Fibroblast of skin of back (primary cell): ENCODE results near the gene DHRS4. TPM values are rescaled to one million over a fixed set of nuclear protein-coding genes. Genes with fewer than 3 reads are reported as not detected.

Source experiments
- DNase-seq: peaks from one replicate; pipeline ENCODE4 v3.0.0-alpha.2; 2013
- polyA plus RNA-seq, 2 experiments: library from polyadenylated mRNA; unstranded; fragments of 120-200 nt; gene quantifications; one replicate each; pipeline ENCODE4 v1.2.1, GENCODE V29; 2013; ENCODE audit not compliant: insufficient read length in 2 of 2

The DHRS4 gene
- 39.9 TPM for polyA plus RNA-seq (2013, experiment 1 of 2; ENCODE audit: insufficient read length)
- polyA plus RNA-seq (2013, experiment 2 of 2; ENCODE audit: insufficient read length) = 32.2 TPM

DNA sequence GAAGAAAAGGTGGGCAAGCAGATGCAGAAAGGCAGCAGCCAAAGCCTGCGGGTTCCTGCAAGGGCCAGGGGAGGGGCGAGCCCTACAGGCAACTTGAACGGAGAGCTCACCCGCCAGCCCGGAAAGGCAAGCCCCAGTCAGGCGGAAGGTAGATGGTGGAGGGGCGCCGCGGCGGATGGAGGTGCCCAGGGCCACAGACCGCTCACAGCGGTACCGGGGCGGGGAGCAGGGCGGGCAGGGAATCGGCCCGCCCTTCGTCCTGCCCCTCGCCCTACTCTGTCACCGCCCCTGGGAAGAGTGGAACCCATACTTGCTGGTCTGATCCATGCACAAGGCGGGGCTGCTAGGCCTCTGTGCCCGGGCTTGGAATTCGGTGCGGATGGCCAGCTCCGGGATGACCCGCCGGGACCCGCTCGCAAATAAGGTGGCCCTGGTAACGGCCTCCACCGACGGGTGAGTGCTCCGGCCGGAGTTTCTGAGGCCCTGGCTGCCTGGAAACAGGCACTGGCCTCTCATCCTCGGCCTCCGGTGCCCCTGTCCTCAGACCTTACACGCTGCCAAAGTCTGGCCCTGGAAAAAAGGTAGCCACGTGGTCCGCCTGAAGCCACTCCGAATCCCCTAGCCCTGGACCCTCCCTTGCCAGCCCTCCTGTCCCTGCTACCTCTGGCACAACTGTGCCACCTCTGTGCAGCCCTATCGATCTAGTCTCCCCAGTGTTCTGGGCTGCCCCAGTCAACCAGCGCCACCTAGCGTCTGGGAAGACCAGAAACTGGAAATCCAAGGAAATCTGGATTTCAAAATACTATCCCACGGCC, at the start of gene DHRS4:
TSS of gene DHRS4 (plus strand) at position 307 of the 815 bp plus-strand sequence. CDS start at position 326, 19 bp downstream.
- DNase-seq = peak; percentile 84

DNA sequence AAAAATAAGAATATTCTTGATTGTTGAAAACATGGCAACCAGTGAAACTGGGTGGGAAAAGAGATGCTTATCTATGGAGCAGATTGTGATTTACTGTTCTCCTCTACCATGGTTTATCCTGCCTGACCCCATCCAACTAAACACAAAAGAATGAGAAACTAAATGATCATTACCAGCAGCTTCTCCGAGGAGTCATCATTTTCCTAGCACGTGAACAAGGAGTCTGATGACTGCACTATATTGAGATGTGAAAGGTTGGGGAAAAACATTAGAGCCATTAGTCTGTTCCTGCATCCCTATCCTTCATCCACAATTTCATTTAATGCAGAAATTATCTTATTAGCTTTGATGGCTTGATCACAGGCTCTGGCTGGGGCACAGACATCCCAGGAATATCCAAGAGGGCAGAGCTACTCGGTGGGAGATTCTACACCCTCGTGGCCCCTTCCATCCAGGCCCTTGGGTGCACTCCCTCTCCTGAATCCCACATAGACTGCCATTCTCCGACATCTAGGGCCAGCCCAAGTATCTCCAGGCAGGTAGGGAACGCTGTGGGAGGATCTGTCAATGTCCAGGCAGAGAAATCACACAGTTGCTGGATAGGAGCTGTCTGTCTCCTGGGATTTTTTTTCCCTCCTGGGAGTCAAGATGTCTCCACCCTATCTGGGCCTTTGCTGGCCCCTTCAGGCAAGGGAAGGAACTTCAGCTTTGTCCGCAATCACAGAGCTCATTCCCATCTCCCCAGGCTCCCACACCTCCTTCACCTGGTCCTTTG, 43.3 kb upstream of the DHRS4 start:
- peak; percentile 55 for DNase-seq

DNA sequence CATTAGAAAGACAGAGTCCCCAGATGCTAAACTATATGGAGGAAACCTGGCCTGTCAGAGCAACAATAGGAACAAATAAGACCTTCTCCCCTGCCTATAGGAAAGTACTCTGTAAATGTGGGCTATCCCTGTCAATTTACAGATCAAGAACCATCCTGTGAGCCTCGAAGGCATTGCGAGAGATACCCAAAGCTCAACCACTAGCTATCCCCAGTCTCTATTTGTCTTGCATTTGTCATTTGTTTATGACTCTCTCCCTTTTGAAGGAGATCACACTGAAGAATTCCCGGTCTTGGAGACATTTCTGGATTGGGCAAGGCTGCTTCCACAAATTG, 42.7 kb upstream of the DHRS4 start:
- no peak for DNase-seq

DNA sequence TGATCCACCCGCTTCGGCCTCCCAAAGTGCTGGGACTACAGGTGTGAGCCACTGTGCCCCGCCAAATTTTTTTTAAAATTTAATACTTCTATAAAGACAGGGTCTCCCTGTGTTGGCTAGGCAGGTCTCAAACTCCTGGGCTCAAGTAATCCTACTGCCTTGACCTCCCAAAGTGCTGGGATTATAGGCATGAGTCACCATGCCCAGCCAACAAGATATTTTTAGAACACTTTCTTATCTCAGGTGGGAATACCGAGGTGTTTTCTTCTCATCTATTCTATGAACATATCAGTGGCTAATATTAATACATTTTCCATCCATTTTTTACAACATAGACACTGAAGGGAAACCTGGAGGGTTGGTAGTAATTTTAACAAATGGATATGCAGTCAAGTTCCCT, 38.0 kb upstream of the DHRS4 start:
- DNase-seq = no peak

DNA sequence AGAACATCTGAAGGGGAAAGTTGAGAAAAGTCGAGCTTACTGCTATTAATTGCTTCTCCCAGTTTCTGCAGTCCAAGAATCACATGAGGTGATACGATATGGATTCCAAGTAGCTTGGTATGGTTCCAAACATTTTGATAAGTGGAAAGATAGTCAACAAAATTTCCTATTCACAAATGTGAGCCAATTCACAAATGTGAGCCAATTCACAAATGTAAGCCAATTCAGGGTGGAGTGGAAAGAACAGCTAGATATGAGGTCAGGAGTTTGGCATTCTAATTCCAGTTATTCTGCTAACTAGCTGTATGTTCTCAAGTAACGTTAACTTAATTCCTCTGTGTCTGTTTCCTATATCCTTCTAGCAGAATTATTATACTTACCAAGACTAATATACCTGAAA, 37.6 kb upstream of the DHRS4 start:
- no peak for DNase-seq

DNA sequence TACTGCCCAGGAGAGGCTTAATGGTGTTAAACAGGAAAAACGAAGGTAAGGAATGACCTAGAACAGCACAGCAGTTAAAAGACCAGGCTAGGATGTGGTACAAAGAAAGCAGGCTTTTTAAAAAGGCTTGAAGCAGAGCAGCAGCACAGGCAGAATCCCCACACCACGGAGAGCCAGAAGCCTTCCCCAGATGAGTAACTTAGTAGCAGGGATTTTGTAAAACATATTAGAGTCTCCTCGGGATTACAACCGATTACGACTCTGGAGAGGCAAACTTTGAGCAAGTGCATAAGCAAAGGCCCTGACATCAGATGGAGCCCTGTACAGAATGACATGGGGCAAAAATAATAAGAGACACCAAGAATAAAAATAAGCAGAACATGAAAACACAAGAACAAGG, 37.1 kb upstream of the DHRS4 start:
- DNase-seq = no peak

DNA sequence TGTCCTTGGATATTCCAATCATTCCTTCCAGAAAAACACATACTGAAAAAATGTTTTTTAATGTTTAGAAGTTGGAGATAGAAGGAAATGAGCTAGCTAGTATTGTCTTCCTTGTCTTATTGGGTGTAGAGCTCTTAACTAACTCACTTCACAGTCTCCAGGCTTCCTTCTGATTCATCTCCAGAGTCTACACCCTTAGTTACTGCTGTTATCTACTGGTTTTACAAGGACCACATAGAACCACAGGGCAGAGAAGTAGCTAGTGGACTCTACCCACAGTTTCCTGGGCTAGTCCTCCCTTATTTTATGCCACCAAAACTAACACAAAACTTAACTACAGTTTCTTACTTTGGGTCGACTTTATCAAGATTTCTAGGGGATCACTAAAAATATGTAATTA, 31.0 kb upstream of the DHRS4 start:
- DNase-seq = no peak

DNA sequence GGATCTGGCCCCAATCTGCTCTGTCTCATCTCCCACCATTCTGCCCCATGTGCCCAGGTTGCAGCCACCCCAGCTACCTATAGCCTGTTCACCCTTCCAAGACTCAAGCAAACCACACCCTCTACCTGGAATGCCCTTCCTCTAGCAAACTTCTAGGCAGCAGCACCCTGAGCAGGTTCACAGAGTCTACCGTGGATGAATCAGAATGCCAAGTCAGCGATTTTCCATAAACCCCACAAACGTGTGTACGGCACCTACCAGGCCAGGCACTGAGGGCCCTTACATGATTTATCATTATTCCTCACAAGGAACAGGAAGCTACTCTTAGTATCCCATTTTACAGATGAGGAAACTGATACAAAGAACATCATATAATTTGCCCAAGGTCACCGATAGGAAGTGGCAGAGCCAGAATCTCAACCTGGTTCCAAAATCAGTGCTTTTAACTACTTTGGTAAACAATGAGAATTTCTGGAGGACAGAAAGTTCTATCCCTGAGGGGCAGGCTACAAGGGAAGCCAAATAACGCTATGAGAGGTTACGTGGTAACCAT, 28.0 kb upstream of the DHRS4 start:
- DNase-seq = no peak

DNA sequence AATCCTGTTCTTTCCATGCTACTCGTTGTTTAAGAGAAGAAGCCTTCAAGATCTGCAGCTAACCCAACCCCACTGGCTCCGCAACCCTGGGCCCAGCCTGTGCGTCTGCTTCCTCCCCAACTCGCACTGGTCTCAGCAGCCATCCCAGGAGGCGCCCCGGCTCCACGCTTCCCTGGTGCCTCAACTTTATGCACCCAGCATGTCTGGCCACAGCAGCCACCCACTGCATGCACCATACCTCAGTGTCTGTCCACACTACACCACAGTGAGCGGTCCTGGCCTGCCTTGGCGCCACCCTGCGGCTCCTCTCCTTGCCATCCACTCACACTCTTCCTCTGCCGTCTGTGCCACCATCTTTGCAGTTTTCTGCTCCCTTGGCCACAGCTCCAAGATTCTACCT, 27.0 kb upstream of the DHRS4 start:
- DNase-seq = no peak

DNA sequence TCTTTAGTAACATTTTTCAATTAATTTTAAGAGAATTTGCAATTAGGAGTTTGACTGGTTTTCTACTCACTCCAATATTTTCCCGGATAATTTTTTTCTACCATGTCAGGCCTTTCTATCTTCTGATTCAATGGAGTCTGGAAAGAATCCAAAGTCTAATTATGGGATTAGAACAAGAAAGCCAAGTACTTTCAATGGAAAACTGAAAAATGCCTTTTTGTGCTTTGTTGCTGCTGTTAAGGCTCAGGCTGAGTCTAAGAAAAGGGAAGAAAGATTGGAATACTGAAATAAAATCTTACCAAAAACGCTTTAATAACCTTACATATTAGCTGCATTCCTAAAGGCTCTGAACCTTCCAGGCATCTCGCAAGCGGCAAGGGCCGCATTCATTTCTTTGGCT, 24.4 kb upstream of the DHRS4 start:
- no peak for DNase-seq

DNA sequence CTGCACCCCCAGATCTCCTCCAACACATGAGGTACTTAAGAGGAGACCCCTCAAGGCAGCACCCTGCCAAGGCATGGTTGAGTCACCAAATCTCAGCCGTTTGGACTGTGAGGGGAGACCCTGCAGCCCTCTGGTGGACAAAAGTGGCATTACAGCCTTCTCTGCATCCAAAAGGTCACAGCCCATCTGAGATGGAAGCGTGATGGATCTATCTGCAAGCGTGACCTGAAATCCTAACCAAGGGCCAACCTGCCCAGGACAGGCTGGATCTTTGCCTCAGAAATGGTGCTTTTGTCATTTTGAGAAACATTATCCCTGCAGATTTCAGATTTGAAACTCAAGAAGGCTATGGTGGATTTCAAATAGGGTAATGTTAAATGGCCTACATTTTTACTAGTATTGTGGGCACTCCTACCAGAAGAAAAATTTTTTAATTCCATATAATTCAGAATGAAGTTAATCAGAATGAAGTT, 23.7 kb upstream of the DHRS4 start:
- peak; percentile 75 for DNase-seq

DNA sequence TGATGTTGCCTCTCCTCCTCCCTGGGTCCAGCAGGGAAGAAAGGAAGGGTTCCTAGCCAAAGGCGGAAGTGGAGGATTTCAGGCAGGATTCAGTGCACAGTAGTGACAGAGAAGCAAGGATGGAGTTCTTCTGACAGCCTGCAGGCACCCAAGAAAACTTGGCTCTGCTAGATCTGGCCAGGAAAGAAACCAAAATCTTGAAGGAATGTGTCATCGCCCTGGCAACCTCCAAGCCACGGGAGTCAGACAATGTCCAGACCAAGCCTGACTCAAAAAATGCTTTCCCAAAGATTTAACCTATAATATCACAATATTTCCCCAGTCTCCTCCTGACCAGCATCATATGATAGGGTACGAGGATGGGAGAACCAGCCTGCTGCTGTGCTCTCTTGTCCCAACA, 22.8 kb upstream of the DHRS4 start:
- peak; percentile 36 for DNase-seq

DNA sequence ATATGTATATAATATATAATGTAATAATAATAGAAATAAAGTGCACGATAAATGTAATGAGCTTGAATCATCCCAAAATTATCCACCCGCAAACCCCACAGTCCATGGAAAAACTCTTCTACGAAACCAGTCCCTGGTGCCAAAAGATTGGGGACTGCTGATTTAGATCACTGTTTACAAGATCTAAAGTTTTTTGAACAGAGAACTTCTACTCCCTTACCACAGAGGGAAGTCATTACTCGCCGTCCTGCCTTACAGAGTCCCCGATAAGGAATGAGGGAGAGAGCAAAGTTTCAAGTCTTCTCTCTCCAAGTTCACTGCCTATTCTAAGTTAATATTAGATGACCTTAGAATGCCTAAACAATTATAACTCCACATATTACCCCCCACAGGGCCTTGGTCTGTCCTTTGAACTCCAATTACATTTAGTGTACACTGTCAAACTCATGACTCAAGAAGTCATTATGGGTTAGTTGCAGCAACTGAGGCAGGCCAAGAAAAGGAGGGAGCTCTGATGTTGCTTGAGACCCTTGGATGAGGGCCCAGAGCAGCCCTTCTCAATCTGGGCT, 21.8 kb upstream of the DHRS4 start:
- no peak for DNase-seq

DNA sequence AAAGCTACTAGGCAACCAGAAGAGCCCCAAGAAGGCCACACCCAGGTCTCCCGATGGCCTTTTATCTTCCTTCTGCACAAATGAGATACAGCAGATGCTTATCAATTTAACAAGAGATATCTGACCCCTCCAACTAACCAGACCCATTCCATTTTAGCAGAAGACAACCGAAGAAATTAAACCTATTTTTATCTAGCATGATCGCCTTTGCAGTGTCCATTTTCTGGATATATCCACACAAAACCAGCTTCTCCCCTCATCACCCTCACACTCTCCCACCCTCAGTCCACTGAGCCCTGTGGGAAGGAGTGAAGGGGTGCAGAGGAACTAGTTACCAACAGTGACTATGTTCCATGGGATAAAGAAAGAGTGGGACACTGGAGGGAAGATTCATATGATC, 20.9 kb upstream of the DHRS4 start:
- DNase-seq = no peak

DNA sequence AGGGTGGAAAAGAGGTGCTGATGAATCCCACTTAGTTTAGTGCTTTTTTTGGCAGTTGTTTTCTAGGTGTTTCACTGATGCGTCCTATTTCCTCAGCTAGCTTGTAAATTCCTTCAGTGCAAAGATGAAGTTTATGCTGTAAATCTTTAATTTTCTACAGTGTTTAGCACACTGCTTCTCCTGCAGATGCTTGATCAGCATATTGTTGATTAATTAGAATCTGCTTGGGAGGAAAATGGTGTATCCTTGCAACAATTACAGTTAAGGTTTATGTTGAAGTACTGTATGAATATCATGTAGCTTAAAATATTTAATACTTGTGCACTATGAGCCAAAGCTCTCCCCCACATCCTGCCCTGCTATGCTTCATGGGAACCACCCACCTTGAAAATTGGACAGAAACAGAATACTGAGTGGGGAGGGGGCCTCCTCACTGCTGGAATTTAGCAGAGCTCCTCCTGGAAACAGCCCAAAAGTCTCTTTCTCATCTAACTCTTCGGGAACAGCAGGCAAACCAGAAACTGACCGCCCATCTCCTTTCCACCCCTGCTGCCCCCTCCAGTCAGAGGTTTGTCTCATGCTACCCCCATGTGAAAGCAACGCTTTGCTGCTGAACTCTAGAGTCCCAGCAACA, 20.3 kb upstream of the DHRS4 start:
- DNase-seq = no peak

DNA sequence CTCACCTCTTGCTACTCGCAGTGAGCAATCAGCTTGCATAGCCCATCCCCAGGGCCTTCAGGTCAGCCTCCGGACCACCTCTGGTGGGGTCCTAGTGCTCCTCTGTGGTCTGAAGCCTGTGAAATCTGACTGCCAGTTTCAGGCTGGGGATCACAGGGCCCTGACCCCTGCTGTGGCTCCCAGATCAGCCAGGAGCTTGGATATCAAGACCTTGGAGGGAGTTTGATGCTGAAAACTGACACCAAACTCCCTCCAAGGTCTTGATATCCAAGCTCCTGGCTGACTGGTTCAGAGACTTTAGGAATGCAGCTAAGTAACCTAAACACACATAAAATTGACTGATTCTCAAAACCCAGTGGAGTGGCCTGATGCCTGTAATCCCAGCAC, 19.8 kb upstream of the DHRS4 start:
- DNase-seq = no peak

DNA sequence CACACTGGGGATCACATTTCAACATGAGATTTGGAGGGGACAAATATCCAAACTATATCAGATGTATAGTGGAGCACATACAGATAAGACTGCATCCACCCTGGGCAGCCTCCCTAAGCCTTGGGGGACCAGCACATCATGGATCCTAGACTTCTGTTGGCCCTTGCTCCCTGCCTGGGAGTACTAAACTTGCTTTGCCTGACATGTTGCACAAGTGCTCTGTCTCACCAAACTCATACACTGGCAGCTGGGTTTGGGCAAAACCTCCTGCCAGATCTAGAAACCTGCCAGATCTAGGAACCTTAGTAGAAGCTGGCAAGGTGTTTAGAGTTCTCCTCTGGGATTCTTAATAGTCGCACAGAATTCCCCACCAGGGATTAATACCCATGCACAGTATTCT, 18.4 kb upstream of the DHRS4 start:
- no peak for DNase-seq

DNA sequence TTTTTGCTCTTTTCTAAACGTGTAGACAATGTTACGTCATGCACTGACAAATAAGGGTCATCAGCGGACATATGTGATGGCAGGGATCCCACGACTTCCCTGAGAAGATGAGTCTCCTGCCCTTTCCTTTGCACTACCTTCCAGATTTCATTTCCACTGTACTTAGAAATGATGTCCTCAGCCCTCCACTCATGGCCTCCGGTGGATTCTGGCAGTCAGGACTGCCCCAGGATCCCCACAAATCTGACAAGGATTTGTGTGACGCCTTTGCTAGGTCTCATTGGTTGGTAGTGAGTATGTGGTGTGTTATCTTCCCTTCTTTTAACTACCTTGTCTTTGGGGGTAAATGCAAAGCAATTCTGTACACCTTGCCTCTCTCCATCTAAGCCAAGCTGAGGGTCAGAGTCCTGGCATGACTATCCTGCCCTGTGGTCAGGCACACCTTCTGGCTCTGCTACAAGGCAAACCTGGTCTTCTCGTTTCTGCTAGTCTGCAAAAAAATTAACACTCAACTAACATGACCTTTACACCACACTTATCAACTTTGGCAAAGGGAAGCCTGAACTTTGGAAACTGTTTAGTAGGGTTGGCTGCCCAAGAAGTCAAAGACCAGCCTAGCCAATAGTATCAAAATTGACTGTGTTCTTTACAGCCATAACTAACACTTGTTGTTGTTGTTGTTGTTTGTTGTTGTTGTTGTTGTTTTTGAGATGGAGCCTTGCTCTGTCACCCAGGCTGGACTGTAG, 17.3 kb upstream of the DHRS4 start:
- no peak for DNase-seq

DNA sequence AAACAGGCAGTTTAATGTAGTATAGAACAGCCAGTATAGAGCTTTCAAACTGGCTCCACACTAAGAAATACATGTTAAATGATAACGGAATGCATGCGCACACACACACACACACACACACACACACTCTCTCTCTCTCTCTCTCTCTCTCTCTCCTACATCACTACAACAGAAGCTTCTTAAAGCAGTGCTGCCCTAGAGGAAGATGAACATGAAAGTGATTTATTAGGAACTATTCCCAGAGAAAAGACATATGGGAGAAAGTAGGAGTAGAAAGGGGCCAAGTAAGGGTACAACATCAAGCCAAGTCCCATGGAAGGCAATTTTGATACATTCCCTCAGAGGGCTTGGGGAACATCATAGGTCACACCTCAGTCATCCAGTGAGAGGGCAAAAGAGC, 16.4 kb upstream of the DHRS4 start:
- DNase-seq = no peak

DNA sequence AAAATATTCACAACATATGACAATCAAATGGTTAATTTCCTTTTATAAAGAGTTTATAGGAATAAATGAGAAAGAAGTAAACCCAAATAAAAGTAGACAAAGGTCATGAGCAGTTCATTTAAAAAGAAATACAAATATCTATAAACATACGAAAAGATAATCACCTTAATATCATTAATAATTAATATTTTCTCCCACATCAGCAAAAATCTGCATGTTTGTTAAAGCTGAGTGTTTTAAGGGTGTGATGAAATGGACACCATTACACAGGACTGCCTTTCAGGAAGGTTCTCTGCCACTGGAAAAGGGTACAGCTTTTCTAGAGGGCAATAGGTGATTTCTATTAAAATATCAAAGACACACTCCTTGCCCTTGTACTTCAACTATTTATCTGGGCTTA, 14.7 kb upstream of the DHRS4 start:
- no peak for DNase-seq

DNA sequence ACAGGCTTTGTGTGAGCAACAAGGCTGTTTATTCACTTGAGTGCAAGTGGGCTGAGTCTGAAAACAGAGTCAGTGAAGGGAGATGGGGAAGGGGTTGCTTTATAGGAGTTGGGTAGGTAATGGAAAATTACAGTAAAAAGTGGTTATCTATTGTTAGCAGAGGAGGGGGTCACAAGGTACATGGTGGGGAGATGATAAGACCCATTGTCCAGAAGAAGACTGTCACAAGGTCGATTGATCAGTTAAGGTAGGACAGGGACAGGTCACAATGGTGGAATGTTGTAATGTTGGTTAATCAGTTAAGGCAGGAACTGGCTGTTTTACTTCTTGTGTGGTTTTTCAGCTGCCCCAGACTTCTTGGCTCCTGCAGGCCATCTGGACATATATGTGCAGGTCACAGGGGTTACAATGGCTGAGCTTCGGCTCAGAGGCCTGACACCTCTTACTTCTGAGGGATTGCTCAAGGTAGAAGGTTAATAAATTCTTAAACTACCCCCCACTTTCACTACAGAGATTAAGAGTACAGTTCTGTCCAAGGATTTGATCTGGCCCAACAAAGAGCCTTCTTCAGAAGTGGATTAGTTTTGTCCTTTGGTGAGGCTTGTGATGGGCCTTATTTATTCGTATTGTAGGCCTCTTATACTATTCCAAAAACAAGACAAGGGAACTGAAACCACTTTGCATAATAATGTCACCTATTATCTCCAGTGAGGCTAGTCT, 13.8 kb upstream of the DHRS4 start:
- no peak for DNase-seq
